Keratinocyte (primary cell): ENCODE data around the gene IRGQ. TPM values are rescaled to one million over a fixed set of nuclear protein-coding genes. Genes with fewer than 3 reads are reported as not detected.
"Not testable (repeated sequence)": the region's sequence is repeated elsewhere in the genome, so short reads cannot be mapped to it uniquely, and the experiment has no call there.

Source experiments
- DNase-seq: peaks from one replicate; pipeline ENCODE4 v3.0.0-alpha.2; 2011; ENCODE audit warnings: low read depth, missing footprints, low spot score
- FAIRE-seq: peaks from 2 replicates; lab custom pipeline; 2011; peaks lifted over from hg19 to GRCh38; lab: Jason Lieb, UNC
- H2AFZ ChIP-seq: 2 replicates; pipeline ENCODE4 v1.6.0; 2012; ENCODE audit warnings: low read length, control low read depth, inconsistent platforms; ENCODE audit not compliant: control insufficient read depth
- H3K27ac ChIP-seq: 2 replicates; pipeline ENCODE4 v1.5.1; 2011; ENCODE audit warnings: low read length; ENCODE audit not compliant: control insufficient read depth, insufficient read depth
- H3K27me3 ChIP-seq: 3 replicates; pipeline ENCODE4 v1.6.0; 2011; ENCODE audit warnings: low read length; ENCODE audit not compliant: control insufficient read depth, insufficient read depth; ENCODE audit errors: extremely low read depth
- H3K36me3 ChIP-seq, 2 experiments: 2 replicates in 1 of 2; 3 replicates in 1 of 2; pipeline ENCODE4 v1.5.1; 2011; ENCODE audit warnings: low read length in 2 of 2, mild to moderate bottlenecking in 1 of 2; ENCODE audit not compliant: control insufficient read depth in 2 of 2, insufficient read depth in 2 of 2; ENCODE audit errors: extremely low read depth in 1 of 2
- H3K4me1 ChIP-seq: 3 replicates; pipeline ENCODE4 v1.5.1; 2011; ENCODE audit warnings: low read length; ENCODE audit not compliant: control insufficient read depth, insufficient read depth; ENCODE audit errors: extremely low read depth
- H3K4me2 ChIP-seq: 3 replicates; pipeline ENCODE4 v1.6.0; 2011; ENCODE audit warnings: low read depth, low read length; ENCODE audit not compliant: control insufficient read depth, insufficient read depth; ENCODE audit errors: extremely low read depth
- H3K4me3 ChIP-seq, 3 experiments: fragments of 200-600 bp in 1 of 3; sonication (generic) in 1 of 3; 2 replicates in 2 of 3; 3 replicates in 1 of 3; pipeline ENCODE4 v1.5.1; 2011 to 2016; ENCODE audit warnings: low read length in 3 of 3, mild to moderate bottlenecking in 3 of 3, control low read depth in 2 of 3, inconsistent platforms in 1 of 3, low read depth in 1 of 3, mixed read lengths in 1 of 3, mixed run types in 1 of 3, moderate library complexity in 1 of 3; ENCODE audit not compliant: control insufficient read depth in 2 of 3, insufficient read depth in 2 of 3; ENCODE audit errors: extremely low read depth in 1 of 3
- H3K79me2 ChIP-seq: 2 replicates; pipeline ENCODE4 v1.6.0; 2012; ENCODE audit warnings: low read length; ENCODE audit not compliant: control insufficient read depth, insufficient read depth
- H3K9ac ChIP-seq: 3 replicates; pipeline ENCODE4 v1.6.0; 2011; ENCODE audit warnings: low read length; ENCODE audit not compliant: control insufficient read depth, insufficient read depth; ENCODE audit errors: extremely low read depth
- H3K9me1 ChIP-seq: 3 replicates; pipeline ENCODE4 v1.6.0; 2011; ENCODE audit warnings: low read length; ENCODE audit not compliant: control insufficient read depth, insufficient read depth; ENCODE audit errors: extremely low read depth
- H3K9me3 ChIP-seq: 2 replicates; pipeline ENCODE4 v1.5.1; 2012; ENCODE audit warnings: low read depth, low read length; ENCODE audit not compliant: control insufficient read depth
- H4K20me1 ChIP-seq: 3 replicates; pipeline ENCODE4 v1.6.0; 2011; ENCODE audit warnings: low read length; ENCODE audit not compliant: control insufficient read depth, insufficient read depth; ENCODE audit errors: extremely low read depth
- EZH2 ChIP-seq: IDR thresholded peaks from one replicate; pipeline ENCODE4 v1.6.1; 2012; ENCODE audit warnings: inconsistent platforms, mild to moderate bottlenecking, low read length, moderate library complexity
- dilution Hi-C: fragments of 300-500 bp; cut with MboI; formaldehyde crosslinking; loops from one replicate; pipeline ENCODE4 v1.7.0; 2020; ENCODE audit warnings: low sequenced_read_pairs; ENCODE audit not compliant: extremely low pct_ligation_motif_present
- polyA plus RNA-seq, 5 experiments: library from polyadenylated mRNA; depleted of rRNA in 3 of 5; stranded (reverse) in 3 of 5; stranded (forward) in 1 of 5; unstranded in 1 of 5; fragments of >200 nt; gene quantifications; 1 replicate in 1 of 5; 2 replicates in 3 of 5; 3 replicates in 1 of 5; pipeline versions ENCODE4 v1.2.1 to v1.2.3, GENCODE V29; 2011 to 2012; ENCODE audit warnings: missing spikeins in 2 of 5, low read depth in 1 of 5, low replicate concordance in 1 of 5
- TF ChIP-seq, protein P1 (sequence below), 3 experiments: IDR thresholded peaks in 1 of 3; conservative IDR thresholded peaks in 1 of 3; optimal IDR thresholded peaks in 1 of 3; 2 replicates in 2 of 3; 3 replicates in 1 of 3; pipeline versions ENCODE3 to v1.5.1; 2011; ENCODE audit warnings: low read length in 3 of 3, mild to moderate bottlenecking in 3 of 3, moderate library complexity in 2 of 3, control low read depth in 1 of 3, inconsistent platforms in 1 of 3; ENCODE audit not compliant: insufficient read depth in 2 of 3; ENCODE audit errors: extremely low read depth in 1 of 3

The IRGQ gene
- polyA plus RNA-seq, 1 donor (not counting 4 experiments of a cell fraction or from before 2014, with no cell fraction given): 12.9 TPM

DNA sequence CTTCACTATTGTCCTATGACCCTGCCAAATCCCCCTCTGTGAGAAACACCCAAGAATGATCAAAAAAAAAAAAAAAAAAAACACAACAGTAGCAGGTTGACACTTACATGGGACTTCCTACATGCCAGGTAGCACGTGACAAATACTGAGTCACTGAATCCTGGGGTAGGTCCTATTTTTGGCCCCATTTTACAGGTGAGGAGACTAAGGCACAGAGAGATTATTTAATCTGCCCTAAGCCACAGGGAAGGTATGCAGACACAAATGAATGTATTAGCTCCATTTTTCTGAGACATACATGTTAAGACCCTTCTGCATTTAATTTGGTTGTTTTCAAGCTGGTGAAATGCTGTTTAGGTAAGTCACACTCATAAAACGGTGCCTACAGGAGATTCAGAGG lies 47.2 kb downstream of the IRGQ start:
- H3K9ac ChIP-seq: no peak overlapping the region
- peaks cover 19 to 23% of the 10 kb centered on the region in 2 experiments for H3K36me3 ChIP-seq
- TF ChIP-seq EZH2: no peak
- TF ChIP-seq, protein P1, sequence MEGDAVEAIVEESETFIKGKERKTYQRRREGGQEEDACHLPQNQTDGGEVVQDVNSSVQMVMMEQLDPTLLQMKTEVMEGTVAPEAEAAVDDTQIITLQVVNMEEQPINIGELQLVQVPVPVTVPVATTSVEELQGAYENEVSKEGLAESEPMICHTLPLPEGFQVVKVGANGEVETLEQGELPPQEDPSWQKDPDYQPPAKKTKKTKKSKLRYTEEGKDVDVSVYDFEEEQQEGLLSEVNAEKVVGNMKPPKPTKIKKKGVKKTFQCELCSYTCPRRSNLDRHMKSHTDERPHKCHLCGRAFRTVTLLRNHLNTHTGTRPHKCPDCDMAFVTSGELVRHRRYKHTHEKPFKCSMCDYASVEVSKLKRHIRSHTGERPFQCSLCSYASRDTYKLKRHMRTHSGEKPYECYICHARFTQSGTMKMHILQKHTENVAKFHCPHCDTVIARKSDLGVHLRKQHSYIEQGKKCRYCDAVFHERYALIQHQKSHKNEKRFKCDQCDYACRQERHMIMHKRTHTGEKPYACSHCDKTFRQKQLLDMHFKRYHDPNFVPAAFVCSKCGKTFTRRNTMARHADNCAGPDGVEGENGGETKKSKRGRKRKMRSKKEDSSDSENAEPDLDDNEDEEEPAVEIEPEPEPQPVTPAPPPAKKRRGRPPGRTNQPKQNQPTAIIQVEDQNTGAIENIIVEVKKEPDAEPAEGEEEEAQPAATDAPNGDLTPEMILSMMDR (optimal IDR thresholded peaks at IDR 0.05 in 1 of 3, IDR thresholded peaks at IDR 0.05 in 1 of 3, conservative IDR thresholded peaks at IDR 0.05 in 1 of 3; ENCODE audit: extremely low read depth in 1 of 3, insufficient read depth in 2 of 3, low read length in 3 of 3): no peak
- FAIRE-seq (no peak), DNase-seq (no peak)
- no peak overlapping the region for H3K4me2 ChIP-seq
- H3K79me2 ChIP-seq: no peaks in the 10 kb centered on the region
- dilution Hi-C loops: no loop called here
- H3K9me1 ChIP-seq: no peaks in the 10 kb centered on the region
- H3K9me3 ChIP-seq: no peaks in the 10 kb centered on the region
- H2AFZ ChIP-seq: no peak overlapping the region
- no peaks in the 10 kb centered on the region for H3K4me1 ChIP-seq
- H4K20me1 ChIP-seq: no peaks in the 10 kb centered on the region
- no peaks in the 10 kb centered on the region for H3K27me3 ChIP-seq
- no peak overlapping the region for H3K27ac ChIP-seq
- H3K4me3 ChIP-seq: no peak overlapping the region

DNA sequence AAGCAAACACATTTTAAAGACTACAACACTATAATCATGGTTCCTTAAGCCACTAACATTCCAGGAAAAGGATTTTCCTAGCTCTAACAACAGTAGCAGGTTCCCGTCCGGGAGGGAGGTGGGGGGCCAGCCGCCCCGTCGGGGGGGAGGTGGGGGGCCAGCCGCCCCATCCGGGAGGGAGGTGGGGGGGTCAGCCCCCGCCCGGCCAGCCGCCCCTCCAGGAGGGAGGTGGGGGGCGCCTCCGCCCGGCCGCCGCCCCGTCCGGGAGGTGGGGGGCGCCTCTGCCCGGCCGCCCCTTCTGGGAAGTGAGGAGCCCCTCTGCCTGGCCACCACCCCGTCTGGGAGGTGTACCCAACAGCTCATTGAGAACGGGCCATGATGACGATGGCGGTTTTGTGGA lies 48.0 kb downstream of the IRGQ start:
- H3K36me3 ChIP-seq: peaks cover 16 to 20% of the 10 kb centered on the region in 2 experiments

DNA sequence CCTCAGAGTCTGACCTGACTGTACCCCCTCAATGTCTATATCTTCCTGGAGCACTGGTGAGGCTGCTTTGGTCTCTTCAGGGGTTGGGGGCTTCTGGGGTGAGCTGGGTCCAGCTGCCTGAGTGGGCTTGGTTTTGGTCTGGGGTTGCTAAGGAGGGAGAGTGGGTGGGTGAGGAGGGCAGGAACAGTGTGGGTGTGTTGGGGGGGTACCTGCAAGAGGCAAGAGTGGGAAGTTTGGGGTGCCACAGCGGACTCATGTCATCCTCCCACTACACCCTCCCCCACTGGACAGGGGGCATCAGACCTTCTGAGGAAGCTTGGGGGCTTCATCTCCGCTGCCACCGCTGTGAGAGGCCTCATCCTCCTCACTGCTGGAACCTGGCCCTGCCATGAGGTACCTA lies 49.4 kb downstream of the IRGQ start:
- Histone ChIP-seq H4K20me1 (no peaks in the 10 kb centered on the region), H3K4me1 (no peaks in the 10 kb centered on the region), H3K9me3 (no peaks in the 10 kb centered on the region), H3K79me2 (no peaks in the 10 kb centered on the region), H3K4me2 (no peak overlapping the region), H3K9me1 (no peaks in the 10 kb centered on the region), H2AFZ (no peak overlapping the region), H3K4me3 (no peak overlapping the region), H3K27ac (no peak overlapping the region), H3K36me3 (peaks cover 13 to 23% of the 10 kb centered on the region in 2 experiments), H3K27me3 (no peaks in the 10 kb centered on the region), H3K9ac (no peak overlapping the region)
- DNase-seq: no peak
- dilution Hi-C loops: no loop called here
- no peak for TF ChIP-seq EZH2
- TF ChIP-seq, protein P1 (optimal IDR thresholded peaks at IDR 0.05 in 1 of 3, IDR thresholded peaks at IDR 0.05 in 1 of 3, conservative IDR thresholded peaks at IDR 0.05 in 1 of 3; ENCODE audit: extremely low read depth in 1 of 3, insufficient read depth in 2 of 3, low read length in 3 of 3): no peak
- FAIRE-seq: no peak

More for the DNA sequence above, 48.0 kb downstream of the IRGQ start:
- H3K27ac ChIP-seq, H2AFZ ChIP-seq, H3K9me1 ChIP-seq, H3K4me1 ChIP-seq, H4K20me1 ChIP-seq, H3K9me3 ChIP-seq, H3K4me3 ChIP-seq, H3K79me2 ChIP-seq, H3K4me2 ChIP-seq, dilution Hi-C loops, H3K27me3 ChIP-seq, FAIRE-seq, DNase-seq, H3K9ac ChIP-seq: not testable (repeated sequence)
